Ovary (tissue), 9 donors: ENCODE measurements around the gene DNAAF8. TPM values are rescaled to one million over a fixed set of nuclear protein-coding genes. Genes with fewer than 3 reads are reported as not detected.

Source experiments
- DNase-seq, 5 donors: peaks; one replicate each; pipeline ENCODE4 v3.0.0-alpha.2; 2019 to 2020
- H3K27ac ChIP-seq, 2 donors: fragments of 200-600 bp; one replicate each; pipeline versions ENCODE4 v1.5.1 to v1.8.0; 2019 to 2022
- H3K27me3 ChIP-seq: fragments of 200-600 bp; one replicate; pipeline ENCODE4 v1.8.0; 2022
- H3K36me3 ChIP-seq: fragments of 200-600 bp; sonication (generic); one replicate; pipeline ENCODE4 v1.5.1; 2019
- H3K4me1 ChIP-seq: one replicate; pipeline ENCODE4 v1.8.1; 2013; ENCODE audit warnings: mild to moderate bottlenecking, moderate library complexity; ENCODE audit not compliant: insufficient read depth
- H3K4me3 ChIP-seq: fragments of 200-600 bp; sonication (generic); one replicate; pipeline ENCODE4 v1.5.1; 2017
- H3K9me3 ChIP-seq, 2 donors: fragments of 200-600 bp in 1 of 2; sonication (generic) in 1 of 2; one replicate each; pipeline versions ENCODE4 v1.5.1 to v1.8.1; 2013 to 2019; ENCODE audit warnings: mild to moderate bottlenecking in 1 of 2, moderate library complexity in 1 of 2
- CTCF ChIP-seq, 3 donors: fragments of 450-650 bp in 2 of 3; fragments of 200-600 bp in 1 of 3; IDR thresholded peaks; one replicate each; pipeline versions ENCODE4 v1.5.1 to v1.8.0; 2016 to 2022; ENCODE audit warnings: antibody characterized with exemption in 3 of 3, mild to moderate bottlenecking in 1 of 3
- EP300 ChIP-seq: sonication (generic); formaldehyde crosslinking; IDR thresholded peaks from one replicate; pipeline ENCODE4 v1.6.1; 2017; ENCODE audit warnings: antibody characterized with exemption
- POLR2A ChIP-seq: fragments of 450-650 bp; IDR thresholded peaks from one replicate; pipeline ENCODE4 v1.6.1; 2017; ENCODE audit warnings: antibody characterized with exemption, mild to moderate bottlenecking, moderate library complexity
- WGBS, 3 donors: extraction: QIAGEN DNeasy Blood & Tissue Kit in 1 of 3; methylation state at CpG; one replicate each; pipeline versions ENCODE4 v1.1.5 to v1.1.7; 2013 to 2017; 5-methylcytosine and 5-hydroxymethylcytosine counted together
- intact Hi-C, 4 donors: fragments of 100-400 bp; cut with DNase I; formaldehyde crosslinking; loops; one replicate each; pipeline versions ENCODE4 v1.11.0 to v1.15.1; 2022 to 2023
- polyA plus RNA-seq, 2 donors: library from polyadenylated mRNA; stranded (reverse); fragments of 200-250 nt in 1 of 2; fragments of 350-450 nt in 1 of 2; fragmentation: Illumina TruSeq in 1 of 2; extraction: RNeasy Lipid Tissue Mini Kit (QIAGEN cat#74804) in 1 of 2; gene quantifications; one replicate each; pipeline ENCODE4 v1.2.3, GENCODE V29; 2013 to 2014
- total RNA-seq, 7 donors: library from RNA; depleted of rRNA in 2 of 7; stranded (reverse); fragments of >200 nt in 2 of 7; fragmentation: NEBNext Ultra II Directional in 3 of 7; extraction: Animal tissue kit (Norgen Biotek cat#: 25700) in 3 of 7; gene quantifications; one replicate each; pipeline versions ENCODE4 v1.1.0 to v1.2.4, GENCODE V29; 2016 to 2023
- donor health status: DM: no; HTN: no; CAD: no; lungs with moderate emphysema.
- donor health status: DM: no; HTN: no; CAD: no.
- donor health status: Bipolar disorder and iron deficiency.
- donor health status: DM: yes; HTN: yes; CAD: no.
- donor health status: DM: no; HTN: no; CAD: no.
- donor health status: DM: yes; HTN: yes; CAD: no.

The DNAAF8 gene
- total and polyA plus RNA-seq, 9 donors: 0.35 to 9.1 (median 1.2) TPM

GRCh38 chr16:4726616-4727015 is 7.7 kb upstream of the DNAAF8 start:
- intact Hi-C loops: loop anchor here in 1 of 4 donors (10.0 kb wide), 1 partner anchor 118 kb away; the partner anchor contains the start of genes GLYR1 and UBN1
- Histone ChIP-seq H3K27ac (no peak overlapping the region), H3K27me3 (no peaks in the 10 kb centered on the region), H3K4me3 (no peak overlapping the region), H3K36me3 (no peaks in the 10 kb centered on the region), H3K4me1 (no peaks in the 10 kb centered on the region), H3K9me3 (no peaks in the 10 kb centered on the region)
- no peak for DNase-seq
- WGBS, 3 donors: 90 to 92% (median 91%) methylated on average over 18 of the region's 18 CpGs
- no peak for TF ChIP-seq POLR2A
- TF ChIP-seq CTCF (IDR thresholded peaks at IDR 0.05): no peak
- no peak for TF ChIP-seq EP300

DNA sequence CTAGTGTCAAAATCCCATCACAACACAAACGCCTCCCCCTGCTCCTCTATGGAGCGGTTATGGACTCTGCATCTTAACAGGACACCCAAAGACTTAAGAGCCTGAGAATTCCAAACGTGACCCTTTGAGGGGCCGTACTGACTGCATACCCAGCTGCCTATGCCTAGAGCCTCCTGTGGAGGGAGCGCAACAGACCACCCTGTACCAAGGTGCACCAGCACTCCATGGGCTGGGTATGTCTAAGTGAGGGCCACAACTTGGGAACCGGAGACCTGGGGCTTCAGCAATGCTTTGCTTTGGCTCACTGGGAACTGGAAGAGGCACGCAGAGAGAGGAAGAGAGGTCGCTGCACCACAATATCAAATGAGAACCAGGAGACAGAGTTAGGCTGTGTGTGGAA is 5.7 kb upstream of the DNAAF8 start:
- DNase-seq: no peak
- H3K36me3 ChIP-seq: no peaks in the 10 kb centered on the region
- TF ChIP-seq EP300 (no peak), POLR2A (no peak), CTCF (IDR thresholded peaks at IDR 0.05) (no peak)
- no peak overlapping the region for H3K27ac ChIP-seq
- 89 to 97% (median 94%) methylated on average over 8 of the region's 8 CpGs for WGBS, 3 donors
- peaks cover 2% of the 10 kb centered on the region for H3K4me1 ChIP-seq
- intact Hi-C loops: loop anchor here in 1 of 4 donors (10.0 kb wide), 1 partner anchor 116 kb away; the partner anchor contains the start of genes GLYR1 and UBN1
- no peak overlapping the region for H3K4me3 ChIP-seq
- no peaks in the 10 kb centered on the region for H3K9me3 ChIP-seq
- H3K27me3 ChIP-seq: no peaks in the 10 kb centered on the region

DNA sequence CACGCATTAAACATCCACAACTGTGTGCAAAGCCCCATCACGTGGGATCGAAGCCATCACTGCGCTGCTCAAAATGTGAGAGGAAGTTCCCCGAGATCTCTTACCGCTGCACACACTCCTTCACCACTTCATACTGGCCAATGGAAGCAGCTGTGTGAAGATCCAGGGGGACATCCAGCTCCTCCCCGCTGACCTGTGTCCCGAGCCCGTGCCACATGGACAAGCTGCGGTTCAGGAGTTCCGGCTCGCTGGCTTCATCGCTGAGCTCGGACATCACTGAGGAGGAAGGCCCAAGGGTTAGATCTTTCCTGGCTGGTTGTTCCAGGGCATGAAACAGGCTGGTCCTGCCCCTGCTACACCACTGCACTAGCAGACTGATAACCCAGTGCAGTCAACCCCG is 4.5 kb upstream of the DNAAF8 start:
- Histone ChIP-seq H3K36me3 (no peaks in the 10 kb centered on the region), H3K4me1 (peaks cover 2% of the 10 kb centered on the region), H3K27me3 (no peaks in the 10 kb centered on the region), H3K27ac (no peak overlapping the region), H3K4me3 (no peak overlapping the region), H3K9me3 (no peaks in the 10 kb centered on the region)
- 88 to 92% (median 90%) methylated on average over 15 of the region's 15 CpGs for WGBS, 3 donors
- no peak for TF ChIP-seq CTCF (IDR thresholded peaks at IDR 0.05)
- TF ChIP-seq EP300: no peak
- no peak for TF ChIP-seq POLR2A
- DNase-seq: no peak
- intact Hi-C loops: loop anchor here in 2 of 4 donors (5.0 to 10.0 kb wide), 2 partner anchors 38 to 115 kb away; partner anchors contain the start of genes GLYR1 (in 1 of the 2), NUDT16L1 (in 1 of the 2) and UBN1 (in 1 of the 2)

DNA sequence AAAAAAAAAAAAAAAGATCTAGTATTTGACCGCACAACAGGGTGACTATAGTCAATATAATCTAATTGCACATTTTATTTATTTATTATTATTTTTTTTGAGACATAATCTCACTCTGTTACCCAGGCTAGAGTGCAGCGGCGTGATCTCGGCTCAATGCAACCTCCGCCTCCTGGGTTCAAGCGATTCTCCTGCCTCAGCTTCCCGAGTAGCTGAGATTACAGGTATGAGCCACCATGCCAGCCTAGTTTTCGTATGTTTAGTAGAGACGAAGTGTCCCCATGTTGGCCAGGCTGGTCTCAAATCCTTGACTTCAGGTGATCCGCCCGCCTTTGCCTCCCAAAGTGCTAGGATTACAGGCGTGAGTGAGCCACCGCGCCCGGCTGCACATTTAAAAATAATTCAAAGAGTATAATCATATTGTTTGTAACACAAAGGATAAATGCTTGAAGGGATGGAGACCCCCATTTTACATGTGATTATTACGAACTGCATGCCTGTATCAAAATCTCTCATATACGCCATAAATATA is 1.1 kb upstream of the DNAAF8 start:
- Histone ChIP-seq H3K4me1 (peaks cover 2% of the 10 kb centered on the region), H3K9me3 (no peaks in the 10 kb centered on the region), H3K36me3 (no peaks in the 10 kb centered on the region), H3K27me3 (no peaks in the 10 kb centered on the region), H3K4me3 (peak overlapping the region; percentile 98), H3K27ac (no peak overlapping the region)
- 21 to 26% (median 21%) methylated on average over 17 of the region's 17 CpGs for WGBS, 3 donors
- TF ChIP-seq EP300 (no peak), POLR2A (no peak), CTCF (IDR thresholded peaks at IDR 0.05) (no peak)
- no peak for DNase-seq
- intact Hi-C loops: loop anchor here in 1 of 4 donors (5.0 kb wide), 1 partner anchor 41 kb away; the partner anchor contains the start of gene NUDT16L1
